H9 (cell line): ENCODE measurements around the gene MAP7. TPM values are rescaled to one million over a fixed set of nuclear protein-coding genes. Genes with fewer than 3 reads are reported as not detected.

ENCODE experiments used
- DNase-seq: peaks from one replicate; pipeline ENCODE4 v3.0.0-alpha.2; 2017
- H2AFZ ChIP-seq: one replicate; pipeline ENCODE4 v1.6.1; 2013; ENCODE audit warnings: mild to moderate bottlenecking, low read length, control low read depth, moderate library complexity
- H2AK5ac ChIP-seq: 2 replicates; pipeline ENCODE4 v1.6.1; 2013; ENCODE audit warnings: low read length, control low read depth, mixed read lengths; ENCODE audit not compliant: insufficient read length
- H2BK120ac ChIP-seq: one replicate; pipeline ENCODE4 v1.6.1; 2013; ENCODE audit warnings: low read depth, mild to moderate bottlenecking, low read length, control low read depth, inconsistent platforms; ENCODE audit not compliant: poor library complexity, severe bottlenecking
- H2BK12ac ChIP-seq: 2 replicates; pipeline ENCODE4 v1.6.1; 2013; ENCODE audit warnings: low read length, control low read depth, mixed read lengths, low read depth; ENCODE audit not compliant: insufficient read length
- H2BK15ac ChIP-seq: 2 replicates; pipeline ENCODE4 v1.6.1; 2013; ENCODE audit warnings: low read depth, low read length, control low read depth
- H2BK20ac ChIP-seq: one replicate; pipeline ENCODE4 v1.6.1; 2013; ENCODE audit warnings: low read depth, mild to moderate bottlenecking, low read length, control low read depth, inconsistent platforms; ENCODE audit not compliant: poor library complexity, severe bottlenecking
- H2BK5ac ChIP-seq: 2 replicates; pipeline ENCODE4 v1.6.1; 2013; ENCODE audit warnings: low read length, control low read depth, mixed read lengths; ENCODE audit not compliant: insufficient read length
- H3K14ac ChIP-seq: 2 replicates; pipeline ENCODE4 v1.6.1; 2013; ENCODE audit warnings: low read length, control low read depth; ENCODE audit not compliant: insufficient read depth
- H3K18ac ChIP-seq: 2 replicates; pipeline ENCODE4 v1.6.1; 2013; ENCODE audit warnings: low read depth, mild to moderate bottlenecking, mixed read lengths, low read length, control low read depth; ENCODE audit not compliant: insufficient read length
- H3K23ac ChIP-seq: 2 replicates; pipeline ENCODE4 v1.6.1; 2013; ENCODE audit warnings: low read length, control low read depth, mixed read lengths, low read depth; ENCODE audit not compliant: insufficient read length
- H3K23me2 ChIP-seq: 2 replicates; pipeline ENCODE4 v1.6.1; 2013; ENCODE audit warnings: low read depth, mild to moderate bottlenecking, mixed read lengths, low read length, control low read depth; ENCODE audit not compliant: insufficient read length, poor library complexity, severe bottlenecking
- H3K27ac ChIP-seq: 2 replicates; pipeline ENCODE4 v1.5.1; 2013; ENCODE audit warnings: low read length, control low read depth, mixed read lengths, low read depth; ENCODE audit not compliant: insufficient read length
- H3K27me3 ChIP-seq: 2 replicates; pipeline ENCODE4 v1.6.1; 2013; ENCODE audit warnings: low read length, control low read depth, inconsistent platforms; ENCODE audit not compliant: insufficient read depth
- H3K4ac ChIP-seq: 2 replicates; pipeline ENCODE4 v1.6.1; 2013; ENCODE audit warnings: low read depth, mild to moderate bottlenecking, control low read depth, inconsistent platforms, low read length, moderate library complexity
- H3K4me1 ChIP-seq: 2 replicates; pipeline ENCODE4 v1.6.1; 2013; ENCODE audit warnings: low read length, control low read depth, inconsistent platforms; ENCODE audit not compliant: insufficient read depth
- H3K4me2 ChIP-seq: 2 replicates; pipeline ENCODE4 v1.6.1; 2013; ENCODE audit warnings: low read length, control low read depth, mixed read lengths; ENCODE audit not compliant: insufficient read length, insufficient read depth
- H3K56ac ChIP-seq: 2 replicates; pipeline ENCODE4 v1.6.1; 2013; ENCODE audit warnings: low read depth, mild to moderate bottlenecking, mixed read lengths, low read length, control low read depth; ENCODE audit not compliant: insufficient read length
- H3K79me1 ChIP-seq: 2 replicates; pipeline ENCODE4 v1.6.1; 2013; ENCODE audit warnings: low read depth, mild to moderate bottlenecking, moderate library complexity, low read length, control low read depth, inconsistent platforms; ENCODE audit not compliant: insufficient read depth, poor library complexity, severe bottlenecking
- H3K79me2 ChIP-seq: 2 replicates; pipeline ENCODE4 v1.6.1; 2013; ENCODE audit warnings: low read length, control low read depth, inconsistent platforms; ENCODE audit not compliant: insufficient read depth
- H3K9ac ChIP-seq: 2 replicates; pipeline ENCODE4 v1.6.1; 2013; ENCODE audit warnings: low read length, control low read depth, mixed read lengths; ENCODE audit not compliant: insufficient read length; ENCODE audit errors: extremely low read depth
- H3K9me3 ChIP-seq: one replicate; pipeline ENCODE4 v1.6.1; 2013; ENCODE audit warnings: low read depth, low read length, inconsistent platforms; ENCODE audit not compliant: control insufficient read depth
- H3T11ph ChIP-seq: one replicate; pipeline ENCODE4 v1.6.1; 2013; ENCODE audit warnings: mild to moderate bottlenecking, low read length, control low read depth, inconsistent platforms
- H4K20me1 ChIP-seq: one replicate; pipeline ENCODE4 v1.6.1; 2013; ENCODE audit not compliant: control insufficient read depth, insufficient read length, insufficient read depth
- H4K5ac ChIP-seq: 2 replicates; pipeline ENCODE4 v1.6.1; 2013; ENCODE audit warnings: low read depth, mild to moderate bottlenecking, mixed read lengths, low read length, control low read depth; ENCODE audit not compliant: insufficient read length
- H4K8ac ChIP-seq: replicated peaks from 2 replicates; pipeline ENCODE4 v1.6.1; 2013; ENCODE audit warnings: low read length, control low read depth, mixed read lengths, low read depth; ENCODE audit not compliant: insufficient read length
- H4K91ac ChIP-seq: 2 replicates; pipeline ENCODE4 v1.6.1; 2013; ENCODE audit warnings: low read depth, mild to moderate bottlenecking, moderate library complexity, mixed read lengths, low read length, control low read depth; ENCODE audit not compliant: insufficient read length
- H3K27ac Mint-ChIP-seq, 3 experiments: 2 replicates in 2 of 3; 3 replicates in 1 of 3; pipeline ENCODE4 v1.8.0; 2020 to 2021; ENCODE audit warnings: mixed read lengths in 3 of 3, mild to moderate bottlenecking in 1 of 3, moderate library complexity in 1 of 3
- H3K27me3 Mint-ChIP-seq: 2 replicates; pipeline ENCODE4 v1.8.0; 2021; ENCODE audit warnings: low read depth, mild to moderate bottlenecking, moderate library complexity, mixed read lengths
- H3K36me3 Mint-ChIP-seq, 3 experiments: 2 replicates in 2 of 3; 3 replicates in 1 of 3; pipeline ENCODE4 v1.8.0; 2020 to 2021; ENCODE audit warnings: low read depth in 3 of 3, mixed read lengths in 3 of 3; ENCODE audit not compliant: insufficient read depth in 1 of 3
- H3K4me1 Mint-ChIP-seq, 2 experiments: 2 replicates each; pipeline ENCODE4 v1.8.0; 2020; ENCODE audit warnings: mixed read lengths in 2 of 2
- H3K4me3 Mint-ChIP-seq, 2 experiments: 2 replicates in 1 of 2; 3 replicates in 1 of 2; pipeline ENCODE4 v1.8.0; 2020 to 2021; ENCODE audit warnings: mild to moderate bottlenecking in 2 of 2, mixed read lengths in 2 of 2, moderate library complexity in 1 of 2
- H3K9me3 Mint-ChIP-seq, 2 experiments: 2 replicates in 1 of 2; 3 replicates in 1 of 2; pipeline ENCODE4 v1.8.0; 2020; ENCODE audit warnings: mild to moderate bottlenecking in 2 of 2, mixed read lengths in 2 of 2, moderate library complexity in 1 of 2
- WGBS: extraction: QIAGEN DNeasy Blood & Tissue Kit; methylation state at CpG from one replicate; pipeline ENCODE4 v1.1.7; 2013; ENCODE audit warnings: missing lambda C conversion rate, low lambda C conversion rate, mixed read lengths; ENCODE audit not compliant: insufficient read length; ENCODE audit errors: extremely low coverage; 5-methylcytosine and 5-hydroxymethylcytosine counted together
- total RNA-seq: library from RNA; stranded (reverse); gene quantifications from 2 replicates; pipeline ENCODE4 v1.2.1, GENCODE V29; 2021
- TF ChIP-seq, protein P1 (sequence below): fragments of 200-600 bp; sonication (generic); conservative IDR thresholded peaks from 3 replicates; pipeline ENCODE4 v1.8.0; 2021; ENCODE audit warnings: antibody characterized with exemption, mild to moderate bottlenecking

Gene MAP7
- total RNA-seq, 1 experiment from 2014 or later = 51.1 TPM

DNA sequence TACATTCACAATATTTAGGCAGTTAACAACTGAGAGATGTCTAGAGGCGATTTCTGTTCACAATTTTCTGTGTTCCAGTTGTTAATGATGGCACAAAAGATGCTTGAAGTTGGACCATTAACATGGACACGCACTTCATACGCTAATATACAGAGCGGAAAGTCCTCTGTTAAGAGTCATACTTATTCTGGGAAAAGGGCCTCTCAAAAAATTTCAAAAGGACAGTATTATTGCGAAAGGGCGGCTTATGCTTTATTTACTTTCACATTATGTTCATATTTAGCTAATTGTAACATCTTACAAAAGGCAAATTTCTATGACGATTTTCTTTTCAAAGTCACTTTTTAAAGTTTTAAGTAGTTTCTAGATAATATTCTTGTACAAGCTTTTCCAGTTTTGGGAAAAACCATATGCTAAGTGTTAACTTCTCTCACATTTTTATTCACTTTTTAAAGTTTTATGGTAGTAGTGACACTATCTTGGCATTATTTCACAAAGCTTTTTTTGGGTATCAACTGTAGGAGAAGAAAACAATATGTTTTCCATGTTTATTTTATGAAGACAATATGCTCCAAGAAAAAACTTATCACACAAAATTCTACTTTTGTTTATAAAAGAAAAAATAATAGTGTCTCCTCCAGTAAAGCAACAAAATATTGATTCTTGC lies 62.3 kb downstream of the MAP7 start:
- no peak for DNase-seq
- Histone ChIP-seq H2BK120ac (no peak overlapping the region), H3K79me1 (peaks cover 4% of the 10 kb centered on the region), H4K5ac (no peak overlapping the region), H3K56ac (no peak overlapping the region), H3K4me2 (no peak overlapping the region), H2AFZ (no peak overlapping the region), H3K9me3 (no peaks in the 10 kb centered on the region), H2BK5ac (no peak overlapping the region), H3K27me3 (no peaks in the 10 kb centered on the region), H3K23me2 (no peaks in the 10 kb centered on the region), H3K79me2 (no peaks in the 10 kb centered on the region; the same call in 1 of the 2 replicates), H2BK12ac (no peak overlapping the region), H3K4me1 (no peaks in the 10 kb centered on the region; the same call in 1 of the 2 replicates), H3K18ac (no peak overlapping the region), H2AK5ac (no peak overlapping the region), H4K91ac (no peak overlapping the region), H4K20me1 (no peaks in the 10 kb centered on the region), H2BK15ac (no peak overlapping the region), H4K8ac (no peak overlapping the region), H3K27ac (no peak overlapping the region), H3K9ac (no peak overlapping the region), H3K14ac (no peak overlapping the region), H3K4ac (no peak overlapping the region), H2BK20ac (no peak overlapping the region), H3K23ac (no peak overlapping the region), H3T11ph (no peak overlapping the region)
- H3K9me3 Mint-ChIP-seq = peaks cover 0 to 2% of the 10 kb centered on the region in 2 experiments; a peak in 1 of 5 replicates
- peaks cover 3% of the 10 kb centered on the region in 3 experiments; a peak in 2 of 7 replicates for H3K36me3 Mint-ChIP-seq
- WGBS = no CpG with 5 or more reads among the region's 7 CpGs
- no peak overlapping the region for H3K4me3 Mint-ChIP-seq
- no peaks in the 10 kb centered on the region for H3K27me3 Mint-ChIP-seq
- no peak overlapping the region for H3K27ac Mint-ChIP-seq
- peaks cover 15 to 28% of the 10 kb centered on the region in 2 experiments; a peak in 3 of 4 replicates for H3K4me1 Mint-ChIP-seq
- TF ChIP-seq, protein P1, sequence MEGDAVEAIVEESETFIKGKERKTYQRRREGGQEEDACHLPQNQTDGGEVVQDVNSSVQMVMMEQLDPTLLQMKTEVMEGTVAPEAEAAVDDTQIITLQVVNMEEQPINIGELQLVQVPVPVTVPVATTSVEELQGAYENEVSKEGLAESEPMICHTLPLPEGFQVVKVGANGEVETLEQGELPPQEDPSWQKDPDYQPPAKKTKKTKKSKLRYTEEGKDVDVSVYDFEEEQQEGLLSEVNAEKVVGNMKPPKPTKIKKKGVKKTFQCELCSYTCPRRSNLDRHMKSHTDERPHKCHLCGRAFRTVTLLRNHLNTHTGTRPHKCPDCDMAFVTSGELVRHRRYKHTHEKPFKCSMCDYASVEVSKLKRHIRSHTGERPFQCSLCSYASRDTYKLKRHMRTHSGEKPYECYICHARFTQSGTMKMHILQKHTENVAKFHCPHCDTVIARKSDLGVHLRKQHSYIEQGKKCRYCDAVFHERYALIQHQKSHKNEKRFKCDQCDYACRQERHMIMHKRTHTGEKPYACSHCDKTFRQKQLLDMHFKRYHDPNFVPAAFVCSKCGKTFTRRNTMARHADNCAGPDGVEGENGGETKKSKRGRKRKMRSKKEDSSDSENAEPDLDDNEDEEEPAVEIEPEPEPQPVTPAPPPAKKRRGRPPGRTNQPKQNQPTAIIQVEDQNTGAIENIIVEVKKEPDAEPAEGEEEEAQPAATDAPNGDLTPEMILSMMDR = no peak
